CD4-positive, alpha-beta T cell treated with Interleukin-15 for 1 hour (primary cell): ENCODE data around the gene NIPBL.
"Not testable (repeated sequence)": the region's sequence is repeated elsewhere in the genome, so short reads cannot be mapped to it uniquely, and the experiment has no call there.

Experiments
- DNase-seq: peaks from one replicate; pipeline ENCODE4 v3.0.0-alpha.2; 2020

NIPBL gene

DNA sequence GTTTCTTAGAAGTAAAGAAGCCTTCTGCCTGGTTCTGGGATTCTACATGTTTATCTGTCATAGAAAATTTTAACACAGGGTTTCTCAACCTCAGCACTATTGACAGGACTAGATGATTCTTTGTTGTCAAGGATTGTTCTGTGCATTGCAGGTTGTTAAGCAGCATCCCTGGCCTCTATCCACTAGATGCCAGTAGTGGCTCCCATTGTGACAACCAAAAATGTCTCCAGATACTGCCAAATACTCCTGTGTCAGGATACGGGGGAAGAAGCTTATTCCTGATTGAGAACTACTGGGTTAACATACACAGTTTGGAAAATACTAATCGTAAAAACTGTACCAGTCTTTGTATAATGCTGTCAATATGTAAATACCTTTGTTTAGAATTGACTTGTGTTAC, 167.1 kb downstream of the NIPBL start:
- no peak for DNase-seq

DNA sequence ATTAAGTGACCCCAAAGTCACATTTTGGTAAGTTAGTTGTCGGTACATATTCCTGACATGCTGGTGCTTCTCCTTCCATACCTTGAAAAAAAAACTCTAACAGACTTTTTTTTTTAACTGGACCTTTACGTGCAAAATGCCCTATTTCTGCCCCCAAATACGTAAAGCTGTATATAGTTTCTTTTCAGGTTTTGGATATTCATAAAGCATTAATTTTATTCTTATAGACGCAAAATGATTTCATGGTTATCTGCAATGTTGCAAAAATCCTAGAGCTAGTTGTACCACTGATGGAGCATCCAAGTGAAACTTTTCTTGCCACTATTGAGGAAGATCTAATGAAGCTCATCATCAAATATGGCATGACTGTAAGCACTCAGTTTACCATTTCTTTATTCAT, 167.6 kb downstream of the NIPBL start:
- DNase-seq = no peak

DNA sequence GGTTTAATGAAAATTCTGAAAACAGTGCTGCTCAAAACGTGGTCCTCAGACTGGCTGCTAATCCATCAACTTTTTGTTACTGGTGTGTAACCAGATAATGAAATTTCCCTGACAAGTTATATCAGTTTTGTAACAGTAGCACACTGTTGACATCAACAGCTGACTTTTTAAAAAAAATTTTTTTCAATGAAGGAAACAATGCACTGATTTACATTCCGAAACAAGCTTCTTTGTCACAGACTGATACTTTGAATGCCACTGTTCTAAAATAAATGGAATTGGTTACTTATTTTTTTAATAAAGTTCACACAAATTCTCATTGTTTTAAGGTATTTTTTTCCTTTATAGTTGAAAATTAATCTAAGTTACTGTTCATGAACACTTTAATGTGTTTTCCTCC, 169.1 kb downstream of the NIPBL start:
- no peak for DNase-seq

- no peak for DNase-seq
These were observed 171.4 kb downstream of the NIPBL start for GRCh38 chr5:37047947-37048346.

- DNase-seq = no peak
These were observed 177.8 kb downstream of the NIPBL start for GRCh38 chr5:37054391-37054790.

DNA sequence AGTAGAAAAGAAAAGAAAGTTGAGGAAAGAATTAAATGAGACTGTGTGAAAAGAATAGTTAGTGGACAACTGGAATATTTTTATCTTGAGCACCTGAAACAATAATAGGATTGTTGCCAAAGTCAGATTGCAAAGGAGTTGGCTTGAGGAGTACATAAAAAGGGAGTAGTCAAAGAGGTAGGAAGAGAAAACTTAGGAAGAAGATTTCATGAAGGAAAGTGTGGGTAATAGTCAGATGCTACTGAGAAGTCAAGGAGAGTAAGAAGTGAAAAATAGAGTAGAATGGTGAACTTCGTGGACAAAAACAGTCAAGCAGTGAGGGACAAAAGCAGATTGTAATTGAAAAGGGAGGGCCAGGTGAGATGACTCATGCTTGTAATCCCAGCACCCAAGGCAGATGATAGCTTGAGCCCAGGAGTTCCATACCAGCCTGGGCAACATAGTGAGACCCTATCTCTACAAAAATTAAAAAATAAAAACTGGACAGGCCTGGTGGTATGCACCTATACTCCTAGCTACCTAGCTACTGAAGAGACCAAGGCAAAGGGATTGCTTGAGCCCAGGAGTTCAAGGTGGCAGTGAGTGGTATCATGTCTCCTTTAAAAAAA, 178.9 kb downstream of the NIPBL start:
- DNase-seq = no peak

DNA sequence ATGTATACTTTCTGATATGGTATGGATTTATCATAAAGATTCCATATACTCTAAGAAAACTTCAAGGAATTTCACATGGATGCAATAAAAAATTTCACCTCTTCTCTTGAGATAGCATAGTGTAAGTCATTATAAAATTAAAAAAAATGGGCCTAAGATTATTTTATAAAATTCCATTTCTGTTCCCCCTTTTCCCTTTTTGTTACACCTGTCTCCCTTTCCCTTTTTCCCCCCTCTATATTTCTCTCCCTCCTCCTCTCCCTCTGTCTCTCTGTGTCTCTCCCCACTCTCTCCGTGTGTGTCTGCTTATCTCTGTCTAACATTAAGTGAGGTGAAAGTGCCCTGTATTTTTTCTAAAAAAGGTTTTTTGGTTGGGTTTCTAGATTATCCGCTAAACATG, 180.2 kb downstream of the NIPBL start:
- DNase-seq = no peak

GRCh38 chr5:37060030-37060429, 183.5 kb downstream of the NIPBL start:
- DNase-seq = no peak

DNA sequence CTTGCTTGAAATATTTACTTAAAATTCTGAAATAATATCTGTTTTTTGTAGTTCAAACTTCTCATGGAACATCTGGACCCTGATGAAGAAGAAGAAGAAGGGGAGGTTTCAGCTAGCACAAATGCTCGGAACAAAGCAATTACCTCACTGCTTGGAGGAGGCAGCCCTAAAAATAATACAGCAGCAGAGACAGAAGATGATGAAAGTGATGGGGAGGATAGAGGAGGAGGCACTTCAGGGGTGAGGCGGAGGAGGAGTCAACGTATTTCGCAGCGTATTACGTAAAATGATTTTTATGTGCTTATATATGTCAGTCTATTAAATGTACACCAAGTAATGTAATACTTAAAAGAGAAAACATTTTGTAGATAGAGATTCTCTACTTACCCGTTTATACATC, 187.2 kb downstream of the NIPBL start:
- no peak for DNase-seq

DNA sequence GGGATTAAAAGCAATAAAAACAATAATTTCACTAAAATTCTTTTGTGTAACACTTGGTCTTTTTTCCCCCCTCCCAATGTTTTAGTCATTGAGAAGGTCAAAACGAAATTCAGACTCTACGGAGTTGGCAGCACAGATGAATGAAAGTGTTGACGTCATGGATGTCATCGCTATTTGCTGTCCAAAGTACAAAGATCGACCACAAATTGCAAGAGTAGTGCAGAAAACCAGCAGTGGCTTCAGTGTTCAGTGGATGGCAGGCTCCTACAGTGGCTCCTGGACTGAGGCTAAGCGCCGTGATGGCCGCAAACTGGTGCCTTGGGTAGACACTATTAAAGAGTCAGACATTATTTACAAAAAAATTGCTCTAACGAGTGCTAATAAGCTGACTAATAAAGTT, 187.9 kb downstream of the NIPBL start:
- DNase-seq = no peak

GRCh38 chr5:37071487-37071886, 194.9 kb downstream of the NIPBL start:
- DNase-seq = no peak

DNA sequence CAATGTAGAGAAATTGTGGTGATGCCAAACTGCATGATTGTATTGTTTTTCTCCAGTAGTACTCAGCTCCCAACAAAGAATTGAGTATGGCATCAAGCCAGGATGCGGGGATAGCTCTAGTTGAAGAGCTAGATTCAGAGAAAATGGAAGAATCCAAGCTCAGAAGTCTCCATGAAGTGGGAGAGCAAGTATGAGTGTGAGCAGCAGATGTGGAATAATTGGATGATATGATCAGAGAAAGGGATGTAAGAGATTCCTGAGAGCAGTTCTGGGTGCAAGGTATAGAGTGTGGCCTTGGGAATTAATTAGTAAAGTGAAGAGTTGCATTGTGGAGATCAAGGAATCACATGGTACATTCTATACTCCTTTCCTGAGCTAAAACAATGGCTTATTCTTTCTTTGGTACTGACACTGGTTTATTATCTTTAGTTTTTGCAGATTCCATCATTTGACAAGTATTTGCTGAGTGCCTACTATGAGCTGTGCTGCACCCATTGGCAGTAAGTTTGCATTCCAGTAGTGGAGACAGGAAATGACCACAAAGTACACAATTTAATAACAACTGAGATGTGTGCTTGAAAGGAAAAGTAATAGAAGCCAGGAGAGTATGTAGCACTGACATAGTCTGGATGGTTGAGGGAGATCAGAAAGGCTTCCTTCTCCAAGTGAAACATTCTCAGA, 195.5 kb downstream of the NIPBL start:
- no peak for DNase-seq

DNA sequence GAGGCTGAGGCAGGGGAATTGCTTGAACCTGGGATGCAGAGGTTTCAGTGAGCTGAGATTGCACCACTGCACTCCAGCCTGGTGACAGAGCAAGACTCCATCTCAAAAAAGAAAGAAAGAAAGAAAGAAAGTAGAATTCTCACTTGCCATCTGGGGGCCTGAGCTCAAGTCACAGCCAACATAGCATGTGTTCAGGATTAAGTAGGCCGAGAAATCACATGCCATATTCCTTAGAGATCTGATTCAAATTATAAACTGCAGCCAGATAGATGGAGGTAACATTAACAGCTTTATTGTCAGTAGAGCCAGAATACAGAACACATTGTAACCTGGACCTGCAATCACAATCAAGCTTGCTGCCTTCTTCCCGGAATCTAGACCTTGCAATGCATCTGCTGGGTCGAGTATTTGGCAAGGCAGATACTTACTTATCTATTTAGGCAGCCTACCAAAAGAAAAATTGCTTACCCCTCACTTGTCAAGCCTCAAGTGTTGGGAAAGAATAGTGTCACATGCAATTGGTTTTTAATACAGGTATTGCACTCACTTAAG, 198.9 kb downstream of the NIPBL start:
- DNase-seq = no peak

GRCh38 chr5:37077146-37077545, 200.6 kb downstream of the NIPBL start:
- DNase-seq = no peak

- no peak for DNase-seq
These were observed 204.1 kb downstream of the NIPBL start for GRCh38 chr5:37080697-37081096.

- not testable (repeated sequence) for DNase-seq
These were observed 206.4 kb downstream of the NIPBL start for GRCh38 chr5:37082977-37083376.

DNA sequence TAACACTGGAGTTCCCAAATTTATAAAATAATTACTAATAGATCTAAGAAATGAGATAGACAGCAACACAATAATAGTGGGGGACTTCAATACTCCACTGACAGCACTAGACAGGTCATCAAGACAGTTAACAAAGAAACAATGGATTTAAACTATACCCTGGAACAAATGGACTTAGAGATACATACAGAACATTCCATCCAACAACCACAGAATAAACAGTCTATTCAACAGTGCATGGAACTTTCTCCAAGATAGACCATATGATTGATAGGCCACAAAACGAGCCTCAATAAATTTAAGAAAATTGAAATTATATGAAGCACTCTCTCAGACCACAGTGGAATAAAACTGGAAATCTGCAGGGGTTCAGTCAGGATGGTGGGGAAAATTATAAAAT, 209.5 kb downstream of the NIPBL start:
- not testable (repeated sequence) for DNase-seq

DNA sequence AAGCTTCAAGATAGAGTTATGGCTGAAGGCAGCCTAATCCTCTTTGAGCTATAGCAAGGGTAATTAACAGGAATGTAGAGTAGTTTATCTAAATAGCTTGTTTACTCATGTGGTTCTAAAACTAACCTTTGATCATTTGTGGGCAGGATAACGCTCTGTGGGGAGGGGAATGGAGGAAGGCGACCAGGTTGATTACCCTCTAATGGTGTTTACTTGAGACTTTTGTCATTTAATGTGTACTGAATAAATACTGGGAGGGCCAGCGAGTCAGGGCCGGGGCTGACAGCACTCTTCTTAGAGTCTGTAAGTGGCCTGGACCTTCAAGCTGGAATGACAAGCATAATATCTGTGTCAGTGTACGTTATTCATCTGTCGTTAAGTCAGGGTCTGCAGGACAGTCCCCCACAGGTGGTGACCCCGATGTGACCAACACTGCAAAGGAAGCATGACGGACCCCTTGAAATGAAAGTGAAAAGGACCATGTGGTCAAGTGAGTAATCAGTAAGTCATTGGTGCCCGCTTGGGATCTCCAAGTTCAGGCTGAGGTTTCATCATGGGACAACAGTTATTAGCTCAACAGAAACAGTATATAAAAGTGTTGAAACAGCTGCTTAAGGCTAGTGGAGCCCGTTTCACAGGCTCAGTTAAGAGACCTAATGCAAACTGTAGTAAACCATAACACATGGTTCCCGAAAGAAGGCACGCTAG, 210.1 kb downstream of the NIPBL start:
- no peak for DNase-seq

DNA sequence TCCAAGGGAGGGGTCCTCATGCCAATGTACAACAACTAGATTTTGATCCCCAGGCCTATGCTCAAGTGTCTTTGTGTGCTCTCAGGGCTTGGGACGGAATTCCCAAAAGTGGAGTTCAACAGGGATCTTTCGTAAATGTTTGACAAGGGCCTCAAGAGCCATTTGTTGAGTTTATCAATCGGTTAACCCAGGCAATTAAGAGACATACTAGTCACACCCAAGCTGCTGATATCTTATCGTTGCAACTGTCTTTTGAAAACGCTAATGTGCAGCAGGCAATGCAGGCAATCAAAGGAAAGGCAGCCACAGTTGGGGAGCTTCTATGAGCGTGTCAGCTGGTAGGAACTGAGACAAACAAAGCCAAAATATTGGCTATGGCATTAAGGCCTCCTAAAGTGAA, 211.4 kb downstream of the NIPBL start:
- DNase-seq = no peak

- no peak for DNase-seq
These were observed 213.7 kb downstream of the NIPBL start for GRCh38 chr5:37090123-37090726.

DNA sequence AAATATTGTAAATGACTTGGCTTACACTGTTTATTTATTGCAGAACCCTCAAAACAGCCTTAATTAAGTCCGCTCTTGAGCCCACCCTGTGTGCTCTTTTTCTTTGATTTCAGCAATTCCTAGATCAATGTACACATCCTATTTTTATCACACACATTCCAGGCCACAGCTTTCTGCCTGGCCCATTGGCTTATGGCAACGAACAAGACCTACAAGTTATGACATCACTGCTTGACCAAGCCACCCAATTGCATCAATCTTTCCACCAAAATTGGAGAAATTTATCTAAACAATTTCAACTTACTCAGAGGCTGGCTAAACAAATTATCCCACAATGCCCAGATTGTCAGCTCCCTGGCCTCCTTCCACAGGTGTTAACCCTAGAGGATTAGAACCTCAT, 214.2 kb downstream of the NIPBL start:
- no peak for DNase-seq

- DNase-seq = not testable (repeated sequence)
These were observed 217.2 kb downstream of the NIPBL start for GRCh38 chr5:37093795-37094194.

DNA sequence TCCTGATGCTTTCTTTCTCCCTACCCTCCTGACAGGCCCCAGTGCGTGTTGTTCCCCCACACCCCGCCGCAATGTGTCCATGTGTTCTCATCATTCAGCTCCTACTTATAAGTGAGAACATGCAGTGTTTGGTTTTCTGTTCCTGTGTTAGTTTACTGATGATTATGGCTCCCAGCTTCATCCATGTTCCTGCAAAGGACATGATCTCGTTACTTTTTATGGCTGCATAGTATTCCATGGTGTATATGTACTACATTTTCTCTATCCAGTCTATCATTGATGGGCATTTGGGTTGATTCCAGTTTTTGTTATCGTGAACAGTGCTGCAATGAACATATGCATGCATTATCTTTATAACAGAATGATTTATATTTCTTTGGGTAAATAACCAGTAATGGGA, 222.7 kb downstream of the NIPBL start:
- DNase-seq = not testable (repeated sequence)

DNA sequence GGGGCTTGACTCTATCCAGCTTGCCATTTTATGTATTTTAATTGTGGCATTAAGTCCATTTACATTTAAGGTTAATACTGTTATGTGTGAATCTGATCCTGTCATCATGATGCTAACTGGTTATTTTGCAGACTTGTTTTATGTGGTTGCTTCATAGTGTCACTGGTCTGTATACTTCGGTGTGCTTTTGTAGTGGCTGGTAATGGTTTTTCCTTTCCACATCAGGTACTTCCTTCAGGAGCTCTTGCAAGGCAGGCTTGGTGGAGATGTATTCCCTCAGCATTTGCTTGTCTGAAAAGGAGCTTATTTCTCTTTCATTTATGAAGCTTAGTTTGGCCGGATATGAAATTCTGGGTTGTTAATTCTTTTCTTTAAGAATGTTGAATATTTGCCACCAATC, 226.7 kb downstream of the NIPBL start:
- DNase-seq = no peak
